NOMO-1 treated with DMSO at 0.1 percent for 48 hours (cell line): ENCODE data around the gene FES.
"Not testable (repeated sequence)": the region's sequence is repeated elsewhere in the genome, so short reads cannot be mapped to it uniquely, and the experiment has no call there.

ENCODE experiments used
- DNase-seq: peaks from one replicate; lab custom pipeline; 2025; ENCODE audit not compliant: unreplicated experiment; lab: John Stamatoyannopoulos, UW

The FES gene

GRCh38 chr15:90907838-90908507 lies 23.7 kb downstream of the FES start:
- DNase-seq, result no peak

DNA sequence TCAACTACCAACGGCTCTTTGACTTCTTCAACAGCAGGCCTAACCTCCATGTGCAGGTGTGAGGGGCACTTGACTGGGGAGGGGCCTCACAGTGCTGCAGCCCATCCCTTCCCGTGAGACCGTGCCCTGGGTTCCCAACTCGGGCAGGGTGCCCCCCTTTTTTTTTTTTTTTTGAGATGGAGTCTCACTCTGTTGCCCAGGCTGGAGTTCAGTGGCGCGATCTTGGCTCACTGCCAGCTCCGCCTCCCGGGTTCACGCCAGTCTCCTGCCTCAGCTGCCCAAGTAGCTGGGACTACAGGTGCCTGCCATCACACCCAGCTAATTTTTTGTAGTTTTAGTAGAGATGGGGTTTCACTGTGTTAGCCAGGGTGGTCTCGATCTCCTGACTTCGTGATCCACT lies 25.1 kb downstream of the FES start:
- not testable (repeated sequence) for DNase-seq

DNA sequence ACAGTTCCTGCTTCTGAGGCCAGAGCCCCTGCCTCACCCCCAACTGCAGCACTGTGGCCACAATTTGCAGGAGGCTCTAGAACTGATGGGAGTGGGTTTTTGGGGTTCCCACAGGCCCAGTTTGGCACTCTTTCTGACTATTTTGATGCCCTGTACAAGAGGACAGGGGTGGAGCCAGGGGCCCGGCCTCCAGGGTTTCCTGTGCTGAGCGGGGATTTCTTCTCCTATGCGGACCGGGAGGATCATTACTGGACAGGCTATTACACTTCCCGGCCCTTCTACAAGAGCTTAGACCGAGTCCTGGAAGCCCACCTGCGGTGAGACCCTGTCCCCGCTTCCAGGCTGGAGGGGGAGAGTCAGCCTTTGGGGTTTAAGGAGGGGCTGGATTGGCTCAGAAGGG lies 25.7 kb downstream of the FES start:
- no peak for DNase-seq

- DNase-seq, result no peak
These were observed 26.4 kb downstream of the FES start for GRCh38 chr15:90910441-90911301.

DNA sequence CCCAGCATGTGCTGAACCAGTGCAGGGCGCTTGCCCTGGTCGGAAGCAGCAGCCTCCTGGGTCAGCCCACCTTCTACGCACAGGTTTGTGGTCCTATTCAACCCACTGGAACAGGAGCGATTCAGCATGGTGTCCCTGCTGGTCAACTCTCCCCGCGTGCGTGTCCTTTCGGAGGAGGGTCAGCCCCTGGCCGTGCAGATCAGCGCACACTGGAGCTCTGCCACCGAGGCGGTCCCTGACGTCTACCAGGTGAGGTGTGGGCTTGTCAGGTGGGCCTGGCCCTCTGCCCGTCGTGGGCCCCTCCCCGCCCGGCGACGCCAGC lies 27.0 kb downstream of the FES start:
- no peak for DNase-seq

DNA sequence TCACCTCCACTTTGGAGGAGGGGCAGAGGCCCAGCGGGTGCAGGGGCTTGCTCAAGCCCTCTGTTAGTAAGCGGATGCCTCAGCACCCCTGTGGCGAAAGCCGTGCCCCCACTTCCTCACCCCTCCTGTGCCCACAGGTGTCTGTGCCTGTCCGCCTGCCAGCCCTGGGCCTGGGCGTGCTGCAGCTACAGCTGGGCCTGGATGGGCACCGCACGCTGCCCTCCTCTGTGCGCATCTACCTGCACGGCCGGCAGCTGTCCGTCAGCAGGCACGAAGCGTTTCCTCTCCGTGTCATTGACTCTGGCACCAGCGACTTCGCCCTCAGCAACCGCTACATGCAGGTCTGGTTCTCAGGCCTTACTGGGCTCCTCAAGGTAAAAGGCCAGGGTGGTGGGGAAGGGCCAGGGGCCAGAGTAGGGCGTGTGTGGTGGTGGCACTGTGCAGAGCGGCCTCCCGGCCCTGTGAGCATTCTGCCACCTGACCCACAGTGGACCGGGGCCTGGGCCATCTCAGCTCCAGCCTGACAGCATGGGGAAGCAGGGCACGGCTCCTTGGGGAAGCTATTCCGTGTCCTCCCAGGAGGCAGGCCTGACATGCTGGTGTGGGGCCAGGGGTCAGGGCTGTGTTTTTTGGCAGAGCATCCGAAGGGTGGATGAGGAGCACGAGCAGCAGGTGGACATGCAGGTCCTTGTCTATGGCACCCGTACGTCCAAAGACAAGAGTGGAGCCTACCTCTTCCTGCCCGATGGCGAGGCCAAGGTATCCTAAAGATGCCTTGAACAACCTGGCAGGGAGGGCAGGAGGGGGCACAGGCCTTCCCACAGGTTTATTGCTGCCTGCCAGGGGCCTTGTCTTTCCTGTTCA lies 27.8 kb downstream of the FES start:
- no peak for DNase-seq

DNA sequence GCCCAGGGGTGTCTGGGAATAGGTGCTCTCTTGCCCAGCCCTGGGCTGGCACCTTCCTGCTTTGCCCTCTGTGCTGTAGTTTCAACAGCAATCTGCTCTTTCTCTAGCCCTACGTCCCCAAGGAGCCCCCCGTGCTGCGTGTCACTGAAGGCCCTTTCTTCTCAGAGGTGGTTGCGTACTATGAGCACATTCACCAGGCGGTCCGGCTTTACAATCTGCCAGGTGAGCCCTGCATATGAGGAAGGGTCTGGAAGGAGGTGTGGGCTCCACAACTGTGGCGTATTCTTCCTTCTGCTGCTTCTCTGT lies 28.4 kb downstream of the FES start:
- DNase-seq, result no peak

- DNase-seq, result no peak
These were observed 29.2 kb downstream of the FES start for GRCh38 chr15:90913398-90913944.

DNA sequence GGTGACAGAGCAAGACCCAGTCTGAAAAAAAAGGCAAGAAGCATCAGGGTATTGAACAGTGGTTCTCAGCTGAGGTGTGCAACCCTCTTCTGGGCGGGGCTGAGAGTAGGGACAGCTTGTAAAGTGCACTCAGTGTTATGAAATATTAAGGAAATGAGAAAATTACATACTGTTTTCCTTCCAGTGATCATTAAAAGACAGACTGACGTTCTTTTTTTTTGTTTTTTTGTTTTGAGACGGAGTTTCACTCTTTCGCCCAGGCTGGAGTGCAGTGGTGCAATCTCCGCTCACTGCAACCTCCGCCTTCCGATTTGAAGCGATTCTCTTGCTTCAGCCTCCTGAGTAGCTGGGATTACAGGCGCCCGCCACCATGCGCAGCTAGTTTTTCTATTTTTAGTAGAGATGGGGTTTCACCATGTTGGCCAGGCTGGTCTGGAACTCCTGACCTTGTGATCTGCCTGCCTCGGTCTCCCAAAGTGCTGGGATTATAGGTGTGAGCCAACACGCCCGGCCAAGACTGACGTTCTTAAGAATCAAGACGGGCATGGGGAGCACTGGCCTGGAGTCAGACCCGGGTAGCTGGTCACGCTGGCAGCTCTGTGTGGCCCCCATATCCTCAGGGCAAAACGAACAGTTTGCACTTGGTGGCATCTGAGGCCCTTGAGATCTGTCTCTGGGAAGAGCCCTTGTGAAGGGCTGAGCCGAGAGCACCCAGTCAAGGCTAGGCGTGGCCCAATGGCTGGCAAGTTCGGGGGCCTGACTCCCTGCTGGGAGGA lies 30.2 kb downstream of the FES start:
- peak; percentile 79 for DNase-seq

- DNase-seq, result no peak
These were observed 31.0 kb downstream of the FES start for GRCh38 chr15:90915216-90915807.

- peak; percentile 81 for DNase-seq
These were observed 31.6 kb downstream of the FES start for GRCh38 chr15:90915808-90916440.

DNA sequence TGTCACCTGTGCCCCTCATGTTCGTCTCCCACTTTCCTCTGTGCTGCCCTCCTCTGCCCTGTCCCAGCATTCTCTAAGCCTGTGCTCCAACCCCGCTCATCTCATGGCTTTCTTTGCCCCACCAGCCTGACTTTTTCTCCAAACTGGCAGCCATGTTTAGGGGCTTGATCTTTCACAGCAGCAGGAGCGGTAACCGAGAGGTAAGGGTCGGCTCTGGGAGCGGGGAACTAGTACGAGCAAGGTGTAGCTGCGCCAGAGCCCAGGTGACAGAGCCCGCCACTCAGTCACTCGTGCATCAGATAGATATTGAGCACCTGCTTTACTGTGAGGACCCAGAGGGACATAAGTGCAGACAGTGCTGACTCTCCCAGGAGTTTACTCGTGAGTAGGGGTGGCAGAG lies 32.2 kb downstream of the FES start:
- DNase-seq, result no peak

- DNase-seq, result no peak
These were observed 33.3 kb downstream of the FES start for GRCh38 chr15:90917569-90917968.

DNA sequence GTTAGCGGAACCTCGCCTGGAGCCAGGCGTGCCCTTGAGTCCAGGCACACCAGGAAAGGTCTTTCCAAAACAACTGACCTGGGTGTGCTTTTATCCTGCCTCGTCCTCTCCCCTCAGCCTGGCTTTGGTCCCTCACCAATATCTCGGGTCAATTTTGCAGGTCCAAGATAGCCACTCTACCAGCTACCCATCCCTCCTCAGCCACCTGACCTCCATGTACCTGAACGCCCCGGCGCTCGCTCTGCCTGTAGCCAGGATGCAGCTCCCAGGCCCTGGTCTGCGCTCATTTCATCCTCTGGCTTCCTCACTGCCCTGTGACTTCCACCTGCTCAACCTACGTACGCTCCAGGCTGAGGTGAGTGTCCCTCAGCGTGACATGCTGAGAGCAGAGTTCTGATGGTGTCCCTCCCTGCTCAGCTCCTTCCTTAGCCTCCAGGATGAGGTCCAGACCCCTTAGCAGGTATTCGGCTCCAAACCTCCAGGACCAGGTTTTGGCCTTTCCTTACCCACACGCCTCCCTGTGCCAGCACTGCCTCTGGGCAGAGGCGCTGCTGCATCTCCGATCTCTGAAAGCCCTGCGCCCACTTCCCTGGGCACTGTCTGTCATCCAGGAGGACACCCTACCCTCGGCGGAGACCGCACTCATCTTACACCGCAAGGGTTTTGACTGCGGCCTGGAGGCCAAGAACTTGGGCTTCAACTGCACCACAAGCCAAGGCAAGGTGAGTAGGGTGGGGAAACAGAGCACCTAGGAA lies 33.9 kb downstream of the FES start:
- DNase-seq, result no peak

GRCh38 chr15:90918835-90919234 lies 34.5 kb downstream of the FES start:
- no peak for DNase-seq

GRCh38 chr15:90921887-90922286 lies 37.6 kb downstream of the FES start:
- DNase-seq, result no peak

DNA sequence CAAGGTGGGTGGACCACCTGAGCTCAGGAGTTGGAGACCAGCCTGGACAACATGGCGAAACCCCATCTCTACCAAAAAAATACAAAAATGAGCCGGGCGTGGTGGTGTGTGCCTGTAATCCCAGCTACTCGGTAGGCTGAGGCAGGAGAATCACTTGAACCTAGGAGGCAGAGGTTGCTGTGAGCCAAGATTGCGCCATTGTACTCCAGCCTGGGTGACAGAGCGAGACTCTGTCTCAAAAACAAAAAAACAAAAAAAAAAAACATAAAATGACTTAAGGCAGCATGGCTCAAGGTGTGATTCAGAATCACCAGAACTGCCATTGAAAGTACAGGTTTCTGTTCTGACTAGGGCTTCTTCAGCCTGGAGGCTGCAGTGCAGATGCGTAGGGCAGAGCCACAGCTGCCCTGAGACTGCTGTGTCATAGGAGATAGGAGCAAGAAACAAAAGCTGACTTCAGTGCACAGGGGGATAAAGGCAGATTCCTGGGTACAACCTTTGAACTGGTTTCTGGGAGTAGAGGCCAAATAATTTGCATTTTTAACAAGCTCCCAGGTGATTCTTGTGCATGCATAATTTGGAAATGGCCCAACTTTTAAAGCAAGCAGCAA lies 38.5 kb downstream of the FES start:
- not testable (repeated sequence) for DNase-seq

DNA sequence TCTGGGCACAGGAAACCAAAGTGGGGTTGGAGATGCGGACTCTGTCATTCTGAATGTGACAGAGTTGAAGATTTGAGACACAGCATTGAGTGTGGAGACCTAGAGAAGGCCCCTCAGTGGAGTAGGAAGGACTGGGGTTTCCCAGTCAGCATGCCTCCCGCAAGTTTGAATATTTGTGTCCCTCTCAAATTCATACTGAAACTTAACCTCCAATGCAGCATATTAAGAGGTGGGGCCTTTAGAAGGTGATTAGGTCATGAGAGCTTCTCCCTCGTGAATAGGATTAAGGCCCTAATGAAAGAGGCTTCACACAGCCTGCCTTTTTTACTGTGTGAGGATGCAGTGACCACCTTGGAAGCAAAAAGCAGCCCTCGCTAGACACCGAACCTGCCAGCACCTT lies 40.1 kb downstream of the FES start:
- no peak for DNase-seq

- DNase-seq, result not testable (repeated sequence)
These were observed 42.5 kb downstream of the FES start for GRCh38 chr15:90926766-90927165.
